Esophagus (tissue), 2 donors: ENCODE data around the gene ZNF662. TPM values are rescaled to one million over a fixed set of nuclear protein-coding genes. Genes with fewer than 3 reads are reported as not detected.

Experiments
- H3K27ac ChIP-seq, 2 donors: one replicate each; pipeline ENCODE4 v1.5.1; 2013; ENCODE audit warnings: low read depth in 2 of 2, mild to moderate bottlenecking in 2 of 2, inconsistent platforms in 1 of 2, low read length in 1 of 2, moderate library complexity in 1 of 2
- H3K27me3 ChIP-seq, 2 donors: one replicate each; pipeline ENCODE4 v1.6.1; 2013; ENCODE audit warnings: low read length in 2 of 2, control low read depth in 1 of 2, mild to moderate bottlenecking in 1 of 2; ENCODE audit not compliant: insufficient read depth in 2 of 2, control insufficient read depth in 1 of 2
- H3K36me3 ChIP-seq, 2 donors: one replicate each; pipeline ENCODE4 v1.6.1; 2013; ENCODE audit warnings: low read length in 1 of 2; ENCODE audit not compliant: control insufficient read depth in 2 of 2, insufficient read depth in 2 of 2
- H3K4me1 ChIP-seq, 2 donors: one replicate each; pipeline ENCODE4 v1.6.1; 2013; ENCODE audit warnings: low read length in 1 of 2; ENCODE audit not compliant: control insufficient read depth in 2 of 2, insufficient read depth in 2 of 2
- H3K4me3 ChIP-seq, 2 donors: one replicate each; pipeline ENCODE4 v1.5.1; 2013; ENCODE audit warnings: low read length in 2 of 2, mild to moderate bottlenecking in 2 of 2, low read depth in 1 of 2, moderate library complexity in 1 of 2
- H3K9me3 ChIP-seq, 2 donors: one replicate each; pipeline ENCODE4 v1.6.1; 2013; ENCODE audit warnings: mild to moderate bottlenecking in 2 of 2, low read depth in 1 of 2, low read length in 1 of 2, moderate library complexity in 1 of 2; ENCODE audit not compliant: control insufficient read depth in 2 of 2, insufficient read depth in 1 of 2
- WGBS, 2 donors: extraction: QIAGEN DNeasy Blood & Tissue Kit; methylation state at CpG; one replicate each; pipeline ENCODE4 v1.1.7; 2013; 5-methylcytosine and 5-hydroxymethylcytosine counted together
- polyA plus RNA-seq, 2 donors: library from polyadenylated mRNA; stranded (reverse); fragments of 200-250 nt; gene quantifications; one replicate each; pipeline ENCODE4 v1.2.3, GENCODE V29; 2013
- donor health status: healthy with polysubstance abuse.
- donor health status: Bipolar disorder and iron deficiency.

The ZNF662 gene
- polyA plus RNA-seq, 2 donors = 2.5 to 5.2 TPM

- peaks cover 0 to 7% of the 10 kb centered on the region in 2 donors for H3K4me1 ChIP-seq
- H3K4me3 ChIP-seq = no peak overlapping the region
- WGBS, 2 donors = 77 to 80% methylated on average over 2 of the region's 2 CpGs
- no peaks in the 10 kb centered on the region for H3K9me3 ChIP-seq
- H3K27me3 ChIP-seq = no peaks in the 10 kb centered on the region
- H3K27ac ChIP-seq = no peak overlapping the region
- H3K36me3 ChIP-seq = no peaks in the 10 kb centered on the region
Observed at GRCh38 chr3:42884324-42884723, 21.6 kb upstream of the ZNF662 start.

GRCh38 chr3:42886294-42886822 lies 19.6 kb upstream of the ZNF662 start:
- no peaks in the 10 kb centered on the region for H3K36me3 ChIP-seq
- no peak overlapping the region for H3K4me3 ChIP-seq
- no peak overlapping the region for H3K27ac ChIP-seq
- no peaks in the 10 kb centered on the region for H3K4me1 ChIP-seq
- 69 to 79% methylated on average over 1 of the region's 1 CpG for WGBS, 2 donors
- H3K9me3 ChIP-seq = no peaks in the 10 kb centered on the region
- no peaks in the 10 kb centered on the region for H3K27me3 ChIP-seq

GRCh38 chr3:42887084-42887483 lies 18.9 kb upstream of the ZNF662 start:
- no peaks in the 10 kb centered on the region for H3K36me3 ChIP-seq
- WGBS, 2 donors = 81 to 85% methylated on average over 3 of the region's 3 CpGs
- H3K4me3 ChIP-seq = no peak overlapping the region
- H3K27ac ChIP-seq = no peak overlapping the region
- no peaks in the 10 kb centered on the region for H3K27me3 ChIP-seq
- no peaks in the 10 kb centered on the region for H3K9me3 ChIP-seq
- H3K4me1 ChIP-seq = no peaks in the 10 kb centered on the region

- H3K9me3 ChIP-seq = no peaks in the 10 kb centered on the region
- H3K27me3 ChIP-seq = no peaks in the 10 kb centered on the region
- H3K4me3 ChIP-seq = no peak overlapping the region
- no peaks in the 10 kb centered on the region for H3K4me1 ChIP-seq
- WGBS, 2 donors = 66 to 85% methylated on average over 2 of the region's 2 CpGs
- no peak overlapping the region for H3K27ac ChIP-seq
- H3K36me3 ChIP-seq = no peaks in the 10 kb centered on the region
Observed at GRCh38 chr3:42891042-42891441, 14.9 kb upstream of the ZNF662 start.

DNA sequence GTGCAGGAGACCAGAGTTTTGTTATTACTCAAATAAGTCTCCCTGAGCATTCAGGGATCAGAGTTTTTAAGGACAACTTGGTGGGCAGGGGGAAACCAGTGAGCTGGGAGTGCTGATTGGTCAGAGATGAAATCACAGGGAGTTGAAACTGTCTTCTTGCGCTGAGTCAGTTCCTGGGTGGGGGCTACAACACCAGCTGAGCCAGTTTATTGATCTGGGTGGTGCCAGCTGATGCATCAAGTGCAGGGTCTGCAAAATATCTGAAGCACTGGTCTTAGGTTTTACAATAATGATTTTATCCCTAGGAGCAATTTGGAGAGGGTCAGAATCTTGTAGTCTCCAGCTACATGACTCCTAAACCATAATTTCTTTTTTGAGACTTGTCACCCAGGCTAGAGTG lies 13.8 kb upstream of the ZNF662 start:
- no peaks in the 10 kb centered on the region for H3K36me3 ChIP-seq
- 80 to 86% methylated on average over 1 of the region's 1 CpG for WGBS, 2 donors
- no peaks in the 10 kb centered on the region for H3K27me3 ChIP-seq
- H3K4me1 ChIP-seq = no peaks in the 10 kb centered on the region
- no peak overlapping the region for H3K27ac ChIP-seq
- no peak overlapping the region for H3K4me3 ChIP-seq
- H3K9me3 ChIP-seq = no peaks in the 10 kb centered on the region

- Histone ChIP-seq H3K9me3 (no peaks in the 10 kb centered on the region), H3K27ac (no peak overlapping the region), H3K27me3 (no peaks in the 10 kb centered on the region), H3K4me1 (no peaks in the 10 kb centered on the region), H3K36me3 (no peaks in the 10 kb centered on the region), H3K4me3 (no peak overlapping the region)
- 90 to 91% methylated on average over 1 of the region's 1 CpG for WGBS, 2 donors
Observed at GRCh38 chr3:42892807-42893206, 13.1 kb upstream of the ZNF662 start.

- 55 to 66% methylated on average over 3 of the region's 3 CpGs for WGBS, 2 donors
- Histone ChIP-seq H3K4me3 (no peak overlapping the region), H3K4me1 (peaks cover 0 to 2% of the 10 kb centered on the region in 2 donors), H3K27ac (no peak overlapping the region), H3K27me3 (no peaks in the 10 kb centered on the region), H3K9me3 (no peaks in the 10 kb centered on the region), H3K36me3 (no peaks in the 10 kb centered on the region)
Observed at GRCh38 chr3:42894698-42895579, 11.0 kb upstream of the ZNF662 start.

DNA sequence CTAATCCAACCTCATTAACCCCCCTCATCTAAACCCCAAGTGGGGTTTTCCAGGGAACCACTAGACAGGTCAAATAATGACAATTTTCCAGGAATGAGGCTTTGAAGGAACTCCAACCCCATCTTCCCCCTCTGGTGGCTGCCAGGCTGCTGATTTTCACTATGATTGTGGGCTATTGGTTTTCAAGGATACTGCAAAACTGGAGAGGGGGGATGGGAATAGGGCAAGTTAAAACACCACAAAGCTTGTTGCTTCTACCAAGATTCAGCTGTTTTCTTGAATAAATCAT lies 10.4 kb upstream of the ZNF662 start:
- H3K4me1 ChIP-seq = peaks cover 0 to 3% of the 10 kb centered on the region in 2 donors
- H3K4me3 ChIP-seq = no peak overlapping the region
- no peaks in the 10 kb centered on the region for H3K27me3 ChIP-seq
- no peaks in the 10 kb centered on the region for H3K36me3 ChIP-seq
- no peaks in the 10 kb centered on the region for H3K9me3 ChIP-seq
- H3K27ac ChIP-seq = no peak overlapping the region

DNA sequence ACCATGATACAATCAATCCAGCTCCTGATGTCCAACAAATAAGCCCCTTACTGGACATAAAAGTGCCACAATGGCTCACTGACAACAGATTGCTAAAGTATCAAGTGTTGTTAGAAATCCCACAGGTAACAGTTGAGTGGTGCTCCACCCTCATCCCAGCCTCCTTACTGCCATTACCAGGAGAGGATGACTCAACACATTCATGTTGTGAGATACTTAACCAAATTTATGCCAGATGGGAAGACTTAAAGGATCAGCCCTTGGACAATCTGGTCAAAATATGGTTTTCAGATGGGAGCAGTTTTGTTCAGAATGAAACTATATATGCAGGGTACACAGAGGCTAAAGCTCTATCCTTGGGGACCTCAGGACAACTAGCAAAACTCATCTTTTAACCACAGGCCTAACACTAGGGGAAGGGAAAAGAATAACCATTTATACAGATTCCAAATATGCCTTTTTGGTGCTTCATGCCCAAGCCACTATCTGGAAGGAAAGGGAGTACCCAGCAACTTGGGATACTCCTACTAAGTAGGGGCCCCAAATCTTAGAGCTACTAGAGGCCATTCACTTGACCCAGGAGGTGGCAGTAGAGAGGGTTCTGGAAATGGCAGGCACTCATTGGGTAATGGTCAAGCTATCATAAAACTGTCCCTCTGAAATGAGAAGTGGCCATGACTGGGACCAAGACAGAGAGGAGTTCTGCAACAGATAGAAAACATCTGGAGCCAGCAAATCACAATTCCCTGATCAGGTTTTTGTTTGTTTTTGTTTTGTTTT lies 6.9 kb upstream of the ZNF662 start:
- H3K4me1 ChIP-seq = peaks cover 0 to 3% of the 10 kb centered on the region in 2 donors
- H3K4me3 ChIP-seq = no peak overlapping the region
- no peaks in the 10 kb centered on the region for H3K27me3 ChIP-seq
- peak overlapping the region; percentile 0 to 42 for H3K27ac ChIP-seq
- H3K9me3 ChIP-seq = no peaks in the 10 kb centered on the region
- no peaks in the 10 kb centered on the region for H3K36me3 ChIP-seq
